Endothelial cell of hepatic sinusoid (primary cell): Measurements from ENCODE around the gene DENND5A.
"Not testable (repeated sequence)": the region's sequence is repeated elsewhere in the genome, so short reads cannot be mapped to it uniquely, and the experiment has no call there.

ENCODE experiments used
- in situ Hi-C: cut with HindIII; loops from 2 replicates; pipeline ENCODE4 v1.10.0; 2017; ENCODE audit warnings: low sequenced_read_pairs

Gene DENND5A

GRCh38 chr11:9266132-9266736, 1.1 kb upstream of the DENND5A start:
- in situ Hi-C loops = no loop called here

DNA sequence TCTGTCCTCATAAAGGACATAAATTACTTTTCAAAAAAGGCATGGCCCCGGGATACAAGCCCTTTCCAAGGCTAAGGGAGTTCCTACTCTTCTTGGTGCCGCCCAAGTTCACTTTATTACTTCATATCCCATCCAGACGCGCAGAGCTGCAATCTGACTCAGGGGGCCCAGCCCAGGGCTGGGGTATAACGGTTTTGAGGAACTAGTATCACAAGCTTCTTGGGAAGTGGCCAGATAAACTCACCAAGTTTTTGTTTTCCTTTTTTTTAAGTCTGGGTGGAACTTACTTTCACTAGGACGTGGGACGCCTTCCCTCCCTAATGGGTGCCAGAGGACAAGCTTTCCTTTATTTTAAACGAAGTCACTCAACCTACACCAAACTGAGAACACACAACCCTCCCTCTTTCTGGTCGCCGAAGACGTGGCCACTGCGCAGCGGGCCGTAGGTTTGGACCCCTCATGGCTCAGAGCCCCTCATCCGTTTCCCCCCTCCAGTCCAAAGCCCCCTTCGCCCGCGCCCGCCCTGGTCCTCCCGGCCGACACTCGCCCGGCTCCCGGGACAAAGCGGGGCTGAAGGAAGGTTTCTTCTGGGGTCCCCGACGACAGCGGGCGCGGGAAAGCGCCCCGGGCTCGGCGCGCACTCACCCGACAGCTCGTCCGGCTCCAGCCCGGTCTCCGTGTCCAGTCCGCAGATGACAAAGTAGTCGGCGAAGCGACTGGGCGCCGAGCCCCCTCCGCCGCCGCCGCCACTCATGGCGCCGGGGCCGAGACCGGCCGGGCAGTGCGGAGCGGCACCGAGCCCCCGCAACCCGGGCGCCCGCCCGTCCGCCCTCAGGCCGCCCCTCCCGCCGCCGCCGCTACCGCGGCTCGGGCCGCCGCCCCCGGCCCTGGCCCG, 587 bp downstream of the DENND5A start:
- in situ Hi-C loops = loop anchor here (5.0 kb wide), 2 partner anchors 42 to 43 kb away; no protein-coding TSS in a partner anchor

DNA sequence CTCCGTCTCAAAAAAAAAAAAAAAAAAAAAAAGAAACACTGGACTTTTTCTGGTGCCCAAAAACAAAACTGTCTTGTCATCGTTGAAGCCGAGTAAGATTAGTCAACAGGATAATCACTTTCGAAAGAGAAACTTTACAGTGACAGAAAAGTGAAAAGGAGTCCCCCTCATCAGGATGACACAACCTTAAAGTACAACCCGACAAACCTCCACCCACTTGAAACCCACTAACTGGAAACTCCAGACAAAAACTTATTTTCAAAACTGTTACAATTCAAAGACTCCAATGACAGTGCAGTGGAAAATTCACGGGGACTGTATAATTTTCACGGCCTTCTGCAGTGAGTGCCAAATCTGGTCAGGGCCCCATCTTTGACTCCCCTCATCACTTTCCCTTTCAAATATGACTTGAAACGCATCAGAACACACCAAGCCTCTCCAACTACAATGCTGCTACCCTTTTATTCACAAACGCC, 1.3 kb downstream of the DENND5A start:
- in situ Hi-C loops = loop anchor here (5.0 kb wide), 2 partner anchors 42 to 43 kb away; no protein-coding TSS in a partner anchor

GRCh38 chr11:9260838-9261146, 4.4 kb downstream of the DENND5A start:
- in situ Hi-C loops = loop anchor here (5.0 kb wide), 2 partner anchors 38 to 47 kb away; no protein-coding TSS in a partner anchor

DNA sequence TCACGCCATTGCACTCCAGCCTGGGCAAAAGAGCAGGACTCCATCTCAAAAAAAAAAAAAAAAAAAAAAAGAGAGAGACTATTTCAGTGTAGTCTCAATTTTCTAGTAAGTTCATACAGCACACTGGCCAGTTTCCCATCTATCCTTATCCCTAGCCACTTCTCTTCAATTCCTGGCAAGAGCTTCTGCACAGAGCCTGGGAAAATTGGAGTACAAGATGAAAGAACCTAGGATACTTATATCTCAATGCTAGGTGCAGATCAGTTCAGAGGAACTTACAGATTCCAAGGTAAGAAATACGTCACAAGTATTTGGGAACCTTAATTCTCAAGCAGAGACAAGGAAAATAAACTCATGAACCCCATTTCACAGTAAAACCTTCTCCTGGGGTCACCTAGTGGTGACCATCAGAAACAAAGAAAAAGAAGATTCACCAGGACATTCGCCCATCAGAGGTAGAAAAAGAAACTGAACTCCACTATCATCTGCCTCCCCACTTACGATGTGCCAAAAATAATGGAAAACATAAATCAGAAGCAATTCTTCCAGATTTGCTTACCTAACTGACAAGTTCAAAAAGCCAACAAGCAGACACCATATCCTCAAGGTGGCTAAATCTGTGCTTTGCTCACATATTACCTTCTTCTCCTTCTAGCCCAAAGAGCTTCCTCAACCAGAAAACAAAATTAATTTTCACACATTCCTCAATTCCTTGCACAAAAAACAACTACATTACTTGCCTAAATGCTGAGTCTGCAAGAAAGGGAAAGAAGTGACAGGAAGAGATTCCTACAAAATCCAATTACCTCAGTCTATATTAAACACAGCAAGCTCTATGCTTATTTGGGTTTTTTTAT, 4.9 kb downstream of the DENND5A start:
- in situ Hi-C loops = loop anchor here (5.0 kb wide), 2 partner anchors 38 to 47 kb away; no protein-coding TSS in a partner anchor

GRCh38 chr11:9258279-9258678, 6.9 kb downstream of the DENND5A start:
- in situ Hi-C loops = not testable (repeated sequence)

DNA sequence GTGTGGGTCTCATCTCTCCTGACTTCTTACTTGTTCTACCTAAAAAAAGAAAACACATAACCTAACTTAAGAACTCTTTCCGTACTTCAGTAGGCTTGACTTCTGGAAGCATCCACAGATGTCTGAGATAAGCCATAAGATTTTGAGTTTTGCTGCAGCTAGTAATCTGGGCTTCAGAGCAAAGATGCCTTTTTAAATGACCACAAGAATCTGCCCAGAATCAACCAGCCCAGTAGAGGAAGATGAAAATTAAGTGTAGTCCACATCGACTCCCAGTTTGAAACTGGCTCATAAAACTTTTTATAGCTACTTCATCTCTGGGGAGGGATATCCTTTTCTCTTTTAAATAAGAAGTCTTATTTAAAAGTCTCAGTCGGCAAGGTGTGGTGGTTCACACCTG, 10.7 kb downstream of the DENND5A start:
- in situ Hi-C loops = loop anchor here (5.0 kb wide), 1 partner anchor 62 kb away; no protein-coding TSS in a partner anchor

DNA sequence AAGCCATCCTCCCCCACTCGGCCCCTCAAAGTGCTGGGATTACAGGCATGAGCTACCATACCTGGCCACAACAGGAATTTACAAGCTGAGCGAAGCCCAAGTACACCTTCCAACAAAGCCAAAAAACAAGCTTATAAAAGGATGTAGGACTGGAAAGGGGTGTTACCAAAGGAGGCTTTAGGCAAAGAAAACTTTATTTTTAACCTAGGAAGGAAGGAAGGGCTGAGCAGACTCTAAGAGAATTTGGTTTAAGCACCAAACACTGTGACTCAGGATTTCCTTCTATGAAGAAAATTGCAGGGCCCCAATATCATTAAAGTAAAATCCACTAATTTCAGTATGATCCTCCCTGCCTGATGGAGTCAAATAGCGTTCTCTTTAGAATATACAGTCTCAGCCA, 12.1 kb downstream of the DENND5A start:
- in situ Hi-C loops = loop anchor here (5.0 kb wide), 1 partner anchor 61 kb away; no protein-coding TSS in a partner anchor

DNA sequence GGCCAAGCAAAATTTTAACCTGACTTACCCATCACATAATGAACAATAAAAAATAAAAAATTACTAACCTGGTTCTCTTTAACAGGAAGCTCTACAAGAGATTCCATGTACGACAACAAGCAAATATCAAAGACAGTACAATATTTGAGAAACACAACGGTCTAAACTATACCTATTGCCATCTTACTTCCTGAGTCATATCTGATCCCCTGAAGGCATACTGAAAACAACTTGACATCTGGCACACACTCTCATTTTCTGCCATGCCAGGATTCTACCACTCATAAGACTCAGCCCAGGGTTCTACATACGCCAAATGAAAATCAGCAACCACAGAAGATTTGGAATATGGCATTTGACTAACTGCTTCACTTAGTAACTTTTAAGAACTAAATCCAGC, 13.8 kb downstream of the DENND5A start:
- in situ Hi-C loops = loop anchor here (5.0 kb wide), 1 partner anchor 59 kb away; no protein-coding TSS in a partner anchor

GRCh38 chr11:9250139-9250582, 15.0 kb downstream of the DENND5A start:
- in situ Hi-C loops = loop anchor here (5.0 kb wide), 1 partner anchor 58 kb away; no protein-coding TSS in a partner anchor

DNA sequence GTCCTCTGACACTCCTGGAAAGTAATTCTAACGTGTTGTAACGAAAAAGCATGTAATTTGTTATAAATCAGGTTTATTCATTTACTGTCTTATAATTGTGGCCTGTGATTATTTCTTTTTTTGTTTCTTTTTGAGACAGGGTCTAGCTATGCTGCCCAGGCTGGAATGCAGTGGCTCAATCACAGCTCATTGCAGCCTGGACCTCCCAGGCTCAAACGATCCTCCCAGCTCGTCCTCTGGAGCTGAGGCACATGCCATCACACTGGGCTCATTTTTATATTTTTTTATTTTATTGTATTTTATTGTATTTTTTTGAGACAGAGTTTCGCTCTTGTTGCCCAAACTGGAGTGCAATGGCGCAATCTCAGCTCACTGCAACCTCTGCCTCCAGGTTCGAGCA, 15.9 kb downstream of the DENND5A start:
- in situ Hi-C loops = no loop called here

DNA sequence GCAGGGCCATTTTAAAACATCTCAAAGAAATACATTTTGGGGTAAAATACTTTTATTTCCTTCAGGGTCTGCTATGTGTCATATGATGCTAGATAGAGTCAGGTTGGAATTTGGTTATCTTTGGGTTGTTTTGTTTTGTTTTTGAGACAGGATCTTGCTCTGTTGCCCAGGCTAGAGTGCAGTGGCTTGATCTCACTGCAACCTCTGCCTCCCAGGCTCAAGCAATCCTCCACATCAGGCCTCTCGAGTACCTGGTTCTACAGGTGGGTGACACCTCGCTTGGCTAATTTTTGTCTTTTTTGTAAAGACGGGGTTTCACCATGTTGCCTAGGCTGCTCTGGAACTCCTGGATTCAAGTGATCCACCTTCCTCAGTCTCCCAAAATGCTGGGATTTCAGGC, 17.3 kb downstream of the DENND5A start:
- in situ Hi-C loops = no loop called here

GRCh38 chr11:9236242-9236641, 28.9 kb downstream of the DENND5A start:
- in situ Hi-C loops = not testable (repeated sequence)

DNA sequence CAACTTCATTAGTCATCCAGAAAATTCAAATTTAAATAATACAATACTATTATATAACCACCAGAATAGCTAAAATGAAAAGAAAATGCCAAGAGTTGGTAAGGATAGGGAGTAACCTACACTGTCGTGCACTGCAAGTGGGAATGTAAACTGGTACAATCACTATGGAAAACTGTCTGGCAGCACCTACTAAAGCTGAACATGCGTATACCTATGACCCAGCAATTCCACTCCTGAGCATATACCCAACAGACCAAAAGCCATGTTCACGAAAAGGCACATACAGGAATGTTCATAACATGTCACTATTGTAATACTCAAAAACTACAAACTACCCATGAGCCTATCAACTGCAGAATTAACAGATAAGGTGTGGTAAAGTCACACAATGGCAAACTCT, 32.7 kb downstream of the DENND5A start:
- in situ Hi-C loops = loop anchor here (5.0 kb wide), 1 partner anchor 35 kb away; no protein-coding TSS in a partner anchor

GRCh38 chr11:9231848-9232177, 33.3 kb downstream of the DENND5A start:
- in situ Hi-C loops = loop anchor here (5.0 kb wide), 1 partner anchor 35 kb away; no protein-coding TSS in a partner anchor

DNA sequence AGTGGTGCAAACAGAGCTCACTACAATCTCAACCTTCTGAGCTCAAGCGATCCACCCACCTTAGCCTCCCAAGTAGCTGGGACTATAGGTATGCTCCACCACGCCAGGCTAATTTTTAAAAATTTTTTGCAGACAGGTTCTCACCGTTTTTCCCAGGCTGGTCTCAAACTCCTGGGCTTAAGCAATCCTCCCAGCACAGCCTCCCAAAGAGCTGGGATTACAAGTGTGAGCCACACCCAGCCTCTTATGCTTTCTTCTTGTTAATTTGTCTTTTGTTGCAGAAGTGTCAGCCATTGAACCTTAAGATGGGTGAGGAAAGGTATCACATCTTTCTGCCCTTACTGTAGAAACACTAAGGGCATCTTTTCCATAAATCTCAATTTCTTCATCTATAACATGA, 34.9 kb downstream of the DENND5A start:
- in situ Hi-C loops = loop anchor here (5.0 kb wide), 1 partner anchor 33 kb away; no protein-coding TSS in a partner anchor

GRCh38 chr11:9228091-9228490, 37.1 kb downstream of the DENND5A start:
- in situ Hi-C loops = no loop called here

- in situ Hi-C loops = no loop called here
These were observed 39.3 kb downstream of the DENND5A start for GRCh38 chr11:9225748-9226298.

DNA sequence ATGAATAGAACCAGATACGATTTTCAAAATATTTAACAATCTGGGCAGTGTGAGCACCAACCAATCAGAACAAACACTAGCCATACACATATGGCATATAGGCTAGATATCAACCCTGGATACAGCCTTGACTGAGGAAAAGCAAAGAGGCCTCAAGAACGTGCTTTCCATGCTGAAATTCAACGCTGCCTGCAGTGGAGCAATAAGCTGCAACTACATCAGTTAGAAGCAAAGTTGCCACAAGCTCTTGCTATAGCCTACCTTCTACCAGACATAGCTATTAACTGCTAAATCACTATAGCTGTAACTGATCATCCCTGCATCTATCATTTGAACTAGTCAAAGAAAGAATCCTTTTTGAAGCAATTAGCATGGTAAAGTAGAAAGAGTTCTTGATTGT, 42.5 kb downstream of the DENND5A start:
- in situ Hi-C loops = loop anchor here (5.0 kb wide), 1 partner anchor 40 kb away; no protein-coding TSS in a partner anchor

DNA sequence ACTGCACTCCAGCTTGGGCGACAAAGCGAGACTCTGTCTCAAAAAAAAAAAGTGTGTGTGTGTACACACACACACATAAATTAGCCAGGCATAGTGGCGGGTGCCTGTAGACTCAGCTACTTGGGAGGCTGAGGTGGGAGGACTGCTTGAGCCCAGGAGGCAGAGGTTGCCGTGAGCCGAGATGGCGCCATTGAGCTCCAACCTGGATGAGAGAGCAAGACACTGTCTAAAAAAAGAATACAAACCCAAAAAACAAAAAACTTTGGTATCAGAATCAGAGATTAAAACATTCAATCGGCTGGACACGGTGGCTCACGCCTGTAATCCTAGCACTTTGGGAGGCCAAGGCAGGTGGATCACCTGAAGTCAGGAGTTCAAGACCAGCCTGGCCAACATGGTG, 44.3 kb downstream of the DENND5A start:
- in situ Hi-C loops = loop anchor here (5.0 kb wide), 1 partner anchor 41 kb away; no protein-coding TSS in a partner anchor
